Amniotic epithelial cell (primary cell): Measurements from ENCODE around the gene AMBN.
"Not testable (repeated sequence)": the region's sequence is repeated elsewhere in the genome, so short reads cannot be mapped to it uniquely, and the experiment has no call there.

ENCODE experiments used
- DNase-seq: peaks from one replicate; pipeline ENCODE4 v3.0.0-alpha.2; 2010; ENCODE audit warnings: low read depth

Gene AMBN

DNA sequence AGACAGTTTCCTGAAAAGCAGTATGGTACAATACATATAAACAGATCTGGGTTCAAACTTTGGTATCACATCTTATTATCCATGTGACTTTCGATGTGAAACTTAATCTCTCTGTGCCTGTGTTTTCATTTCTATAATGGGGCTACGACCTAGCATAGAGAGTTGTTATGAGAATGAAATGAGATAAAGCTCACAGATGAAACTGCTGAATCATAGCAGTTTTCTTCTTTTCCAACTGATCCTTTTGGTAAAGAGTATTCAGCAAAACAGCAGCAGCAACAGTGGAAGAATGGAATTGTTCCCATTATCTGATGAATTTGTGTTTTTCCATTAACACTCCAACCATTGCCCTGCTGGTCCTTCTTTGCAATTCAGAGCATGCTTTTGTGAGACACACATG is 16.3 kb downstream of the AMBN start:
- no peak for DNase-seq

DNA sequence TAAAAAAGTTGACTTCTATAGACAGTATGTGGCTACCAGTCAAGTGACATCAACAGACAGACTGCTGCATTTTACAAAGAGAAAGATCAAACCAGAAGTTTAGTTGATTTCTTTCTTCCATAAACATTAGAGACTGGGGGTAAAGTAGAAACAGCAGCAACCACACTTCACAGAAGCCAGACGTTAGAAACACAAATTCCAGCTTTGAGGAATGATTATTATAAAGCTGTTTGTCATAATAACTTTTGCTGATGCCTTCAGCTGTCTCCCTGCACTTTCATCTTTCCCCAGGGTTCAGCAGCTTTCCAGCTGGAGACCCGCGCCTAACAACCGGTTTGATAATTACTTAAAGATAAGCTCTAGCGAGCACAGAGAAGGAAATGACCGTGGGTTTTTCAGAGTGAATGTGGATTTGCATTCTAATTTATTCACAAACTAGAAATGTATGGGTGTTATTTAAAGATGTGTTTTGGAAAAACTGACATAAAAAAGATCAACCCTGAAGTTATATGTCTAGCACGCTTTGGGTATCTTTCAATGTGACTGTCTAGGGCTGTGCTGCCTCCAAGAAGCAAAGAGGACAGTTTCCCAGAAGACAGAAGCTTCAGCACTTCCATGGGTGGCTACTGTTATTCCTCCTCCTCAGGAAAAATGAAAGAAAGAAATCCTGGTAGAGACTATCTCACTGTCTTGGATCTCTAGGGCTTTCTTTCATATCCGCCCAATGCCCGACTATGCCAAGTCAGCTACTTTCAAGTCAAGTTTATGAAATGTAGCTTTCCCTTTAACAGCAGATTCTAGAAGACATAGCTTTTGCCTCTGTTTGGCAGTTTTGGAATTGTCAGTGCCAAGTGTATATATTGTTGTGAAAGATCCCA is 21.5 kb downstream of the AMBN start:
- peak; percentile 15 for DNase-seq

DNA sequence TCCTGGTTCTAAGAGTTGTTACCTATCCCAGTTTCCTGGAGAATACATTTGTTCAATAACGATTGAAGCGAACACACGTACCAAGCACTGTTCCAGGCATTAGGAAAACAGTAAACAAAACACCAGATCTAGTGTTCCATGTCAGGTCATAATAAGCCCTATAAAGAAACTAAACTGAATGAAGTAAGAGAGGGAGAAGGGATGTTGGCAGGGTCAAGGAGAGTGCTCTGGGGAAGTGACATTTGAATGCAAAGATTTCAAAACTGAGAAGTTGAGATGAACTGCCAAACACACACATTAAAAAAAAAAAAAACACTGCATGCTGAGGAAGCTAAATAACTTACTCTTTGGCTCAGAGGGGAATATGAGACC is 22.1 kb downstream of the AMBN start:
- no peak for DNase-seq

DNA sequence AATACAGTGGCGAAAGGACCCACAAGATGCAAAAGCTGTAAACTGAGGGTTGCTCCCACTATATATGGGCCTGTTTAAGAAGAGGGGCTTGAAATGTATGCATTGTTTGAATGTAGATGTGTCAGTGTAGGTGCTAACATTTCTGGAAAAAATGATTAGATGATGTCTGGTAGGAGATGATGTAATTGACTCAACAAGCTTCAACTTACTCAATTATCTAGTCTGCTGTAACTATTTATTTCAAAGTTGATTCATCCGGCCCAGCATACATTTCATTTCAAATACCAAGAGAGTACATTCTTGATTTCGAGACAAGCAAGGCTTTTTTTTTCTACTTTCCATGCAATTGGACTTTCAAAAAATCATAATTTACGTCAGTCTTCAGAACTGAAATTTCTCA is 27.2 kb downstream of the AMBN start:
- no peak for DNase-seq

DNA sequence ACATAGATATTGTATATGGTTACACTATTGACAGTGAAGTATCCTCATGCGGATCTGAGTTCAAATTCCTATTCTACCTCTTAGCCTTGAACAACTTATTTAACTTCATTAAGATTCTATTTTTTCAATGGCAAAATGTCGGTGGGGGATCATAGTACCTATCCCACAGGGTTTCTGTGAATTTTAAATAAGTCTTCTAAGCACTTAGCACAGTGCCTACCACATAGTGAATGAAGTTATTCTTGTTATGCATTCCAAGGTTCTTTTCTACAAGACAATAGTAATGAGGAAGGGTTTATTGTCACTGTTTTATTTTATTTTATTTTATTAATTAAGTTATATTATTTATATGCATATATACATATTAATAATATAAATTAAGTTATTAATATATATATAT is 27.7 kb downstream of the AMBN start:
- DNase-seq: no peak

DNA sequence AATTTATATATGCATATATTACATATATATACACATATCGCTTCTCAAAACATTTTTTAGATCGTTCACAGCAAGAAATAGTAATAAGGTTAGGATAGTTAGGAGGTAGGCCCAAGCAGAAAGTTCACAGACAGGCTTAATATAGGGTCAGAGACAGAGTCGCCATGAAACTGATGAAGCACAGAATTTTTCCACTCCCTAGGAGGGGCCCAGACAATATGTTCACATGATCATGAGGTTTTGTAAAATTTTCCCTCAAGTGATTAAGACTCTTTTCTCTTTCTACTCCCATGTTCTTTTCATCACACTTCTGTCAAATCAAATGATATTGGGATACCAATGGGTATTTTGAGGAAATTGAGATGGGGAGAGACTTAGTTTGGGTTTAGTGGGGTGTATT is 31.3 kb downstream of the AMBN start:
- DNase-seq: no peak

DNA sequence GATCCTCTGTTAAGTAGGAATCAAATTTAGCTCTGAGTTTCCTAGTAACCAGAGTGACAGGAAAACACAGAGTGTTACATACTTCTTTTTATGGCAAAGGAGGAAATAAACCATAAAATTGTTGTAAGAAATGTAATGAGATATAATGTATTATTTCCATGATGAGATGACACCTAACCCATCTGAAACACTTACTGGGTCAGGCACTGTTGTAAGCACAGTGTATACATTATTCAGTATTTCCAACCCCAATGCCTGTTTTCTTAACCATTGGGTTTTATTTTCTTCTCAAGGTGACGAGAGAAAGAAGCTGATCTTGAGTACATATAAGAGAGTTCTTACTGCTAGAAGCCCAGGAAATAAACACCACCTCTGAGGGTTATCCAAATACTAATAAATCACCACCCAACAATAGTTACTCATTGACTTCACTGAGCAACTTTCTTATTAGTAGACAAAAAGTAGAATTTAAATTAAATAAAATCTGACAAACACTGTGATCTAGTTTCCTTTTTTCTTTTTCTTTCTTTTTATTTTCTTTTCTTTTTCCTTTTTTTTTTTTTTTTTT is 32.3 kb downstream of the AMBN start:
- DNase-seq: no peak

DNA sequence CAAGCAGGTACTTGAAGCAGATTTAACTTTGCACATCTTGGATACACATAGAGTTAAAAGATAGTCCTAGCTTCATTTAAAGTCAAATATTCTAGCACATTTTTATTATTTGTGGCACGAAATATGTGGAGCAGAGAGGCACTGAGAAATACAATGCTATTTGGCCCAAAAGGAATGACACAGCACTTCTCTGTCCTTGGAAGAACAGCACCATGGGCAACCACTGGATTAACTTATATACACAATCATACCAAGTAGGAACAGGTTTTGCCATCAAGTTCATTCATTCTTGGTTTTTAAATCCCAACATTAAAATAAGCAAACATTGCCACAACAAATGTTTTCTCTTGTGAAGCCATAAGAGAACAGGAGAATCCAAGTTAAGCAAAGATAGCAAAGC is 35.6 kb downstream of the AMBN start:
- peak; percentile 41 for DNase-seq

DNA sequence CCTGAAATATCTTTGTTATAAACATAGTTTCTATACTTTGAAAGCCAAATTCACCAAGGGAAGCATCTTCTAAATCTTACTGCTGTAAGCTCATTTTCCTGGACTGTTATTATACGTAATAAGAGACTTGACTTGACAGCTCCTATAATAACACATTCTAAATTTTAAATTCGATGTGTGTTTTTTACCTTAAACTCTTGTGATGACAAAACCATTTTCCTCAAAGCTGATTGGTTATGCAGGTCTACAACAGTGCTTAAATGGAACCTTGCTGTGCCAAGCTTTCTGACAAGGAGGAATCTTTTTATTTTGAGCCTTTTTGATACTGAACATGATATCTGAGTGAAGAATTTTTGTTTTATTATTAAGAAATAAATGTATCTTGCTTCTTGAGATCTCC is 36.4 kb downstream of the AMBN start, which contains the start of gene ENAM:
TSS of gene ENAM (plus strand) at position 301 of the 400 bp plus-strand sequence. CDS start 757 bp downstream, outside the sequence.
- no peak for DNase-seq

DNA sequence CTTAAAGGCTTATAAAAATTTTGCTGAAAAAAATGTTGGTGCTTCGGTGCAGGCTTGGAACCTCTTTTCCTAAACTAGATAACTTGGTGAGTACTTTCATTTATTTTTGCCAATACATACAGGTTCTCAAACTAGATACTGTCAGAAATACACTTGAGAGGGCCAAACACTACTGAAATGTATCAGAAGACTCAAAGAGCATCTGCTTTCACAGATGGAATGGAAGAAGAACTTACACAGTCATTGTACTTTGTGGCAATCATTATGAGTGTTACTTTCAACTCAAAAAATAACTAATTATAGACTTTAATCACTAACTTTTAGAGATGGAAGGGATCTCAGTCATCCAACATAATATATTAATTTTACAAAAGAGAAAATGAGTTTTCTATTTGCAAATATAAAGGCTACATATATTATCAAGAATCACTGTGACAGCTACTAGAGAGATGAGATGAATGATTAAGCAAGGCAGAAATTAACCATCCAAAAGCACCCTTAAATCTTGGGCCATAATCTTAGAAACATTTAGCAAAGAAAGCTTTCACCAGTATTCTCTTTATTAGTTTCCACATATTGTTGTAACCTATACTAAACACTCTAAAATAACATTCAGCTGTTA is 37.5 kb downstream of the AMBN start:
- no peak for DNase-seq

DNA sequence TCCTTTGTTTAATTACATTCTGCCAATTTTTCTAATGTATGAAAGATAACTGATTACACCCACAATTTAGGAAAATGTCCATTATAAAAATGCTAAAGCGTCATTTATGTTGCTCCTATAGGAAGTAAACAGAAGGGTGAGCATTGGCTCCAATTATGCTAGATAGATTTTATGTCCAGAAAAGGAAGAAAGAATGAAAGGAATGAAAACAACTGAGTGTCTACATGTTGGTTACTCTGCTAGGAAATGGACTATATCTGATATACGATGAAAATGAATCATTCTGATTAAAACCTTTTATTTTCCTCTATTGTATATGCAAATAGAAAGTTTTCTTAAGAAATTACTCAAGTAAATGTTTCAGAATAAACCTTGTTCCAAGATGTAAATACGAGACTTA is 38.1 kb downstream of the AMBN start:
- DNase-seq: no peak

DNA sequence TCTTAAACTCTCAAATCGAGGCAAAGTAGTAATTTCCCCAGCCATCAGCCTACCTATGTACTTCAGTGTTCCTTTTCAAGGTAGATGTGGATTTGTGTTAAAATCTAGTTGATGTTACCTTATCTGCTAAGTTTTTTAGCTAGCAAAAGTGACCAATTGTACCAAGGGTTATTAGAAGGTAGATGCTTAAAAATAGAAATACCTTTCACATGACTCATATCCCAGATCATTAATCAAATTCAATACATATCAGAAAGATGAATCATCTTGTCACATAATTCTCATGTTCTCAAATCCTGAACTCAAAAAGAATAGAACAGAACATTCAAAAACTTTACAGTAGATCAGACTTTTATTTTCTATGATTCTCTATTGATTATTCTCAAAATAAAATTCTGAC is 40.0 kb downstream of the AMBN start:
- peak; percentile 56 for DNase-seq

DNA sequence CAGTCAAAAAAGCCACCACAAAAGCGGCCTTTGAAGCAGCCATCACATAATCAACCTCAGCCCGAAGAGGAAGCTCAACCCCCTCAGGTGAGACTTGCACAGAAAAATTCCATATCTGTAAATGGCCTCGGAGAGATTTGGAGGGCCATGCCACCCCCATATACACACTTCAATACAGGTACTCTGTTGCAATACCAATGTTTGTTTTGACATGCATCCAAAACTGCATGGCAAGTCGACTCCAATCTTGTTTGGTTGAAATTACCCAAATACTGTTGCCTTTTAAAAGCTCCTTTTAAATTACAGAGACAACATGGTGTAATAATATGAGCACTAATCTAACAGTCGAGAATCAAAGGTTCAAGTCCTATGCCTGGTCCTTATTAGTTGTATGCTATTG is 42.4 kb downstream of the AMBN start:
- DNase-seq: no peak

DNA sequence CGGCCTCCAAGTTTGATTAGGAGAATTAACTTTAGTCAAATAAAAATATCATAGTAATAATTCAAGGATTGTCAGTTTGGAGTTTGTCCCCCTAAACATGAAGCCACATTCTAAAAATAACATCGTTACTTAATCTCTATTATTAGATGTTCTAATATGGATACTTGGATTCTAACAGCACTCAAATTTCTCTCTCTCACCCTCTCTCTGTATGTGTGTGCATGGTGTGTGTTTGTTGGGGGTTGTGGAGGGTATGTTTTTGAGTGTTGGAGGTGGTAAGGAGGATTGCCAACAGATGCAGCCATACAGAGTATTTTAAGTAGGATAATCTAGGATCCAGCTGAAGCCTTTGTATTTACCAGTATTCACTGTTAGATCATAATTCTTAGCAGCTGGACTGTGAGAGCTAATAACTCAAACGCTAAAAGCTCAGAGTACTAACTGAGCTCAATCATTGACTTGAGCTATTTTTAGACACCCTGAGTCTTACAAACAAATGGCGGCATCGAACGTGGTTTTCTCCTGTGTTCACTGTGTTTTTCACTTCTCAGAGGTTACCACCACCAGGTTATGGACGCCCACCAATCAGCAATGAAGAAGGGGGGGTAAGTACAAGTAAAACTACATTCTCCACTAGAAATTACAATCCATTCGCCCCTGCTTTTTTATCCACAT is 45.3 kb downstream of the AMBN start:
- DNase-seq: no peak

DNA sequence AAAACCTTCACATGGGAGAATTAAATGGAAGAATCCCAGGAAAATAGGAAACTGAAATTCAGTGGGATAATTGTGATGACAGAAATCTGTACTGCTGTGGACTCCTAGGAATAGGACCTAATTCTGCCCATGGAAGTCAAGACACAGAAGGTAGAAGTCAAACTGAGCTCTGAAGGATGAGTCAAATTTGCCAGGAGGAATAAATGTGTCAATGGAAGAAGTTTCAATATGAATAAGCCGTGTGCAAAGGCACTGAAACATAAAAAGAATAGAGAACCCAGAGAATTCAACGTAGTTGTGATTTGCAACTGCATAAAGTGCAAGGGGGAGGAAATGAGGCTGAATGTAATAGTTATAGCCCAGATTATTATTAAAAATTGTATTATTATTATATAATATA is 48.1 kb downstream of the AMBN start:
- no peak for DNase-seq

DNA sequence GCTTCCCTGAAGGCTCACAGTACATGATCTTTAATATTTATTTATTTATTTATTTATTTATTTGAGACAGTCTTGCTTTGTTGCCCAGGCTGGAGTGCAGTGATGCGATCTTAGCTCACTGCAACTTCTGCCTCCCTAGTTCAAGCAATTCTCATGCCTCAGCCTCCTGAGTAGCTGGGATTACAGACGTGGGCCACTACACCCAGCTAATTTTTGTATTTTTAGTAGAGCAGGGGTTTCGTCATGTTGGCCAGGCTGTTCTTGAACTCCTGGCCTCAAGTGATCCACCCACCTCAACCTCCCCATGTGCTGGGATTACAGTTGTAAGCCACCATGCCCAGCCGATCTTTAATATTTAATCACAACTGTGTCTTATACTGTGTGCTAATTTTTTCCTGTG is 58.7 kb downstream of the AMBN start:
- DNase-seq: not testable (repeated sequence)

DNA sequence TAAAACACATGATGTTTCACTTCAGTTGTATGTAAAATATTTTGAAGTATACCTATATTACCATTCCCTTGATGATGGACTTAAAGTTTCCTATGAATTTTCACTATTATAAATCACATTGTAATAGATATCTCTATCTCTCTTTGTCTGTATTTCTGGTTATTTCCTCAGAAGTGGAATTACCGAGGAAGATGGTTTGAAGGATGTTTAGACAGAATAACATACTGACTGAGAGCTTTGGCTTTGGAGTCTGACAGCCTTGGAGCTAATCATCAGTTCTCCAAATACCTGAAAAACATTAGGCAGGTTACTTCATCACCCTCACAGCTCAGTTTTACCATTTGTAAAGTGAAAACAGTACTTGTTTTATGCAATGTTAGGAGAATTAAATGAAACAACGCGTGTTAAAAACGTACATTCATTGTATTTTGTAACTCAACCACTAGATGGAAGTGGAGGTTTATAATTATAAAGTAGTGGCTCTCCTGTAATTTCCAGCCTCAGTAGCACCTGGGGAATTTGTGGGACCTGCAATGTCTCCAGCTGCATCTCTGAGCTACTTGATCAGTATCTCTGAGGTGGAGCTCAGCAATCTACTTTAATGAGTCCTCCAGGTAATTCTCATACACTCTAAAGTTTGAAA is 59.9 kb downstream of the AMBN start:
- DNase-seq: peak; percentile 49

DNA sequence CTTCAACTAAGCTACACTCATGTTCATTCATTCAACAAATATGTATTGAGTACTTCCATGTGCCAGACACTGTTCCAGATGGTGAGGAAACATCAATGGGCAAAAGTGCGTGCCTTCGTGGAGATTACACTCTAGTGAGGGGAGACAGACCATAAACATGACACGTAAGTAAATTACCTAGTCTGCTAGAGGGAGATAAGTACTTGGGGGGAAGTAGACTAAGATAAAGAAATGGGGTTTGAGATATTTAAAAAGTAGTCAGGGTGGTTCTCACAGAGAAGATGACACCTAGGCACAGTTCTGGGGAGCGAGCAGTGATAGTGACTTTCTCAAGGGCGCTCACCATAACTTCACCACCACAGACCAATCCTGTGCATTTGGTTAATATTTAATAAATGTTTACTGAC is 62.6 kb downstream of the AMBN start:
- peak; percentile 99 for DNase-seq
